ENCODE measurements around the gene CELF1.

GRCh38 chr11:47578524-47579494, 25.9 kb upstream of the CELF1 start, which contains the start of the genes KBTBD4 and NDUFS3:
- TF ChIP-seq CTCF (IDR thresholded peaks at IDR 0.05) (no peak), ZFX (IDR thresholded peaks at IDR 0.05; ENCODE audit: borderline replicate concordance) (no peak)

Data from 22Rv1 (cell line).